Osteocyte (in vitro differentiated cells): ENCODE results near the gene PLEK. TPM values are rescaled to one million over a fixed set of nuclear protein-coding genes. Genes with fewer than 3 reads are reported as not detected.

ENCODE experiments used
- DNase-seq: peaks from one replicate; pipeline ENCODE4 v3.0.0; 2021; ENCODE audit warnings: mixed read lengths; ENCODE audit not compliant: unreplicated experiment; ENCODE audit errors: extremely low spot score
- H3K27ac Mint-ChIP-seq: one replicate; pipeline ENCODE4 v1.8.0; 2021; ENCODE audit warnings: mild to moderate bottlenecking, mixed read lengths; ENCODE audit not compliant: unreplicated experiment
- H3K27me3 Mint-ChIP-seq: one replicate; pipeline ENCODE4 v1.8.0; 2021; ENCODE audit warnings: mixed read lengths; ENCODE audit not compliant: unreplicated experiment
- H3K36me3 Mint-ChIP-seq: one replicate; pipeline ENCODE4 v1.8.0; 2021; ENCODE audit warnings: mixed read lengths; ENCODE audit not compliant: unreplicated experiment
- H3K4me1 Mint-ChIP-seq: one replicate; pipeline ENCODE4 v1.8.0; 2021; ENCODE audit warnings: mixed read lengths; ENCODE audit not compliant: unreplicated experiment
- H3K4me3 Mint-ChIP-seq: one replicate; pipeline ENCODE4 v1.8.0; 2021; ENCODE audit warnings: mild to moderate bottlenecking, moderate library complexity, mixed read lengths; ENCODE audit not compliant: unreplicated experiment
- H3K9me3 Mint-ChIP-seq: one replicate; pipeline ENCODE4 v1.8.0; 2021; ENCODE audit warnings: mixed read lengths; ENCODE audit not compliant: unreplicated experiment
- total RNA-seq: library from RNA; stranded (reverse); gene quantifications from 2 replicates; pipeline ENCODE4 v1.2.1, GENCODE V29; 2021
- TF ChIP-seq, protein P1 (sequence below): fragments of 200-600 bp; sonication (generic); IDR thresholded peaks from 2 replicates; pipeline ENCODE4 v1.5.0; 2021; ENCODE audit warnings: antibody characterized with exemption, mild to moderate bottlenecking, moderate library complexity

Gene PLEK
- total RNA-seq, 1 donor from 2014 or later = 0.19 TPM

DNA sequence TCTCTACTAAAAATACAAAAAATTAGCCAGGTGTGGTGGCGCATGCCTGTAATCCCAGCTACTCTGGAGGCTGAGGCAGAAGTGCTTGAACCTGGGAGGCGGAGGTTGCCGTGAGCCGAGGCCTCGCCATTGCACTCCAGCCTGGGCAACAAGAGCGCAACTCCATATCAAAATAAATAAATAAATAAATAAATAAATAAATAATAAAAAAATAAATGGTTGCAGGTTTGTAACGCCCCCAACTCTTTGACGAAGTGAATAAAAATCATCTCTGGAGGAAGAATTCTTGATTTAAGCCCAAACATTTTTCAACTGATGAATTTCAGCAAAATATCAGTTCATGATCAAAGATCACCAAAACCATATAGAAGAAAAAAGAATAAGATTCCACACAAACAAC is 32.1 kb upstream of the PLEK start:
- no peak for DNase-seq
- no peaks in the 10 kb centered on the region for H3K27me3 Mint-ChIP-seq
- no peak overlapping the region for H3K27ac Mint-ChIP-seq
- TF ChIP-seq, protein P1, sequence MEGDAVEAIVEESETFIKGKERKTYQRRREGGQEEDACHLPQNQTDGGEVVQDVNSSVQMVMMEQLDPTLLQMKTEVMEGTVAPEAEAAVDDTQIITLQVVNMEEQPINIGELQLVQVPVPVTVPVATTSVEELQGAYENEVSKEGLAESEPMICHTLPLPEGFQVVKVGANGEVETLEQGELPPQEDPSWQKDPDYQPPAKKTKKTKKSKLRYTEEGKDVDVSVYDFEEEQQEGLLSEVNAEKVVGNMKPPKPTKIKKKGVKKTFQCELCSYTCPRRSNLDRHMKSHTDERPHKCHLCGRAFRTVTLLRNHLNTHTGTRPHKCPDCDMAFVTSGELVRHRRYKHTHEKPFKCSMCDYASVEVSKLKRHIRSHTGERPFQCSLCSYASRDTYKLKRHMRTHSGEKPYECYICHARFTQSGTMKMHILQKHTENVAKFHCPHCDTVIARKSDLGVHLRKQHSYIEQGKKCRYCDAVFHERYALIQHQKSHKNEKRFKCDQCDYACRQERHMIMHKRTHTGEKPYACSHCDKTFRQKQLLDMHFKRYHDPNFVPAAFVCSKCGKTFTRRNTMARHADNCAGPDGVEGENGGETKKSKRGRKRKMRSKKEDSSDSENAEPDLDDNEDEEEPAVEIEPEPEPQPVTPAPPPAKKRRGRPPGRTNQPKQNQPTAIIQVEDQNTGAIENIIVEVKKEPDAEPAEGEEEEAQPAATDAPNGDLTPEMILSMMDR = no peak
- no peaks in the 10 kb centered on the region for H3K36me3 Mint-ChIP-seq
- H3K4me1 Mint-ChIP-seq = peaks cover 14% of the 10 kb centered on the region
- peaks cover 7% of the 10 kb centered on the region for H3K9me3 Mint-ChIP-seq
- H3K4me3 Mint-ChIP-seq = no peak overlapping the region

DNA sequence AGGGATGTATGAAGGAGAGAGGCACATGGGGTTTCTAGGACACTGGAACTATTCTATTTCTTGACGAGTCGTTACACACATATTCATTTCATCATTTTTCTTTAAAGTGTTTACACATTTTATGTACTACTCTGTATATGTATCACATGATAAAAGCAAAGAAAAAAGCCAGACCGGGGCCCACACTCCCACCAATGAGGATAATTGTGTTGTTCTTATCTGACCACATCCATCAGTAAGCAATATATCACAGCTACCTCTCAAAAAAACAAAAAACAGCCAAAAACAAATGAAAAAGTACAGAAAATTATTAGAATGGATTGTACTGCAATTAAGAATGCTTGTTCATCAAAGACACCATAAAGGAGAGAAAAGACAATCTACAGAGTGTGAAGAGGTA is 31.2 kb upstream of the PLEK start:
- Mint-ChIP-seq H3K27ac (no peak overlapping the region), H3K27me3 (no peaks in the 10 kb centered on the region), H3K36me3 (no peaks in the 10 kb centered on the region), H3K9me3 (peaks cover 7% of the 10 kb centered on the region), H3K4me1 (peaks cover 14% of the 10 kb centered on the region), H3K4me3 (no peak overlapping the region)
- DNase-seq = no peak
- TF ChIP-seq, protein P1 = no peak

DNA sequence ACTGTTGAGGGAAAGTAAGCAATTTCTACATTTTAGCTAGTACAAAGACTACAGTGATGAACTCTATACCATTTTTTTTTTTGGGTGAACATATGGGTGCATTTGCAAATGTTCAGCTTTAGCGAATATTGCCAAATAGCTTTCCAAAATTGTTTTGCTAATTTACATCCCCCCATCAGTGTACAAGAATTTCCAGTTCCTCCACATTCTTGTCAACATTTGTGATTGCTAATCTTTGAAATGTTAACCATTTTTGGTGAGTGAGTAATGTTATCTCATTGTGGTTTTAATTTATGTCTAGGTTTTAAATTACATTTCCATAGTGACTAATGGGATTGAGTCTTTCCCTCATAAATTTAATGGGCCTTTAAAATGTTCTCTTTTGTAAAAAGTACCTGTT is 28.9 kb upstream of the PLEK start:
- Mint-ChIP-seq H3K9me3 (peaks cover 7% of the 10 kb centered on the region), H3K4me3 (no peak overlapping the region), H3K27ac (no peak overlapping the region), H3K36me3 (no peaks in the 10 kb centered on the region), H3K27me3 (peaks cover 3% of the 10 kb centered on the region), H3K4me1 (peaks cover 6% of the 10 kb centered on the region)
- TF ChIP-seq, protein P1 = no peak
- DNase-seq = no peak

DNA sequence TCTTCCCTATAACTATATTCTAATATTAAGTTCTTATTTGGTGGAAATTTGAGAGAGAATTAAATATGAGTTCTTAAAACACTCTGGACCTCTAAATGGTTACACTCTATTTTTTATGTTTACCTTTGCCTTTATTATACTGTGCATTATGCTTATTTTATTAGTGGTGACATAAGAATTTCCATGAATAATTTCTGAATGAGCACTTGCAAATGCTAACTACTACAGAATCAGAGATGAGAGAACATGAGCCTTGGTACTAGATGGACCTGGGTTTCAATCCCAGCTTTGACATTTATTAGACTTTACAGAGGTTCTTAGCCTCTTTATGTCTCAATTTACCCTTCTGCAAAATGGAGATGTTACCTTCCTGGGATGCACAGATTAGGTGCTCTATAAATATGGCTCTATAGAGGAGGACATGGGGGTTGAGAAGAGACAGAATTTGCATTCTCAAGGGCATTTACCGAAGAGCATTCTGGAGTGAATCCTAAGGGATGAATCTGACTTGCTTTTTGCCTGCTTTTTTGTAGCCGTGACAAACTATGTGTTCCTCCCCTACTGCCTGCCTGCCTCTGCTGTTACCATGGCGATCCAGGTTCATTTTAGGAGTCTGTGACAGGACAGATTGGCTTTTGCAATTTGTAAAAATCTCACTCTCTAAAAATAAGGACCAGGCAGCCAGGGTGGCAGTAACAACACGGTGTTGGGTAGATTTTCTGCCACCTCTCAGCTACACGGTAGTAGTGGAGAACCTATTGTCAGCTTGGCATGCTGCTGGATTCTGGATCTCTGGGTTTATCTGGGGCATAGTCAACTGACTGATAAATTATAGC is 24.6 kb upstream of the PLEK start:
- no peaks in the 10 kb centered on the region for H3K36me3 Mint-ChIP-seq
- peaks cover 10% of the 10 kb centered on the region for H3K4me1 Mint-ChIP-seq
- TF ChIP-seq, protein P1 = no peak
- peaks cover 7% of the 10 kb centered on the region for H3K9me3 Mint-ChIP-seq
- no peak overlapping the region for H3K27ac Mint-ChIP-seq
- H3K4me3 Mint-ChIP-seq = no peak overlapping the region
- peaks cover 3% of the 10 kb centered on the region for H3K27me3 Mint-ChIP-seq
- no peak for DNase-seq

DNA sequence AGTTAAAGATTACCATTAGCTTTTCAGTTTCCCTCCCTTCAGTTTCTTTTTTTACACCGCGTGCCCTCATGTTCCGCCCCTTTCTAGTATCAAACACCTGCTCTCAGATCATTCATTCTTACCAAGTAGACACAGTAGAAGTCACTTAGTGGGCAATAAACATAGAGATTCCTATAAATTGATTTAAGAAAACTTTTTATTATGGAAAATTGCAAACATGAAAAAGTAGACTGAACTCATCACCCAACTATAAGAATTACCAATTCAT is 24.1 kb upstream of the PLEK start:
- Mint-ChIP-seq H3K27me3 (peaks cover 3% of the 10 kb centered on the region), H3K36me3 (no peaks in the 10 kb centered on the region), H3K9me3 (peaks cover 4% of the 10 kb centered on the region), H3K27ac (no peak overlapping the region), H3K4me3 (no peak overlapping the region), H3K4me1 (peaks cover 8% of the 10 kb centered on the region)
- TF ChIP-seq, protein P1 = no peak
- DNase-seq = no peak
